GM23248 (cell line): Measurements from ENCODE around the gene DIDO1.

Source experiments
- EZH2 ChIP-seq: fragments of 200-600 bp; sonication (generic); IDR thresholded peaks from 2 replicates; pipeline ENCODE4 v1.6.1; 2018; ENCODE audit warnings: antibody characterized with exemption, mild to moderate bottlenecking; ENCODE audit not compliant: insufficient read depth, poor library complexity, severe bottlenecking
- EZH2phosphoT487 ChIP-seq: fragments of 200-600 bp; sonication (generic); IDR thresholded peaks from 2 replicates; pipeline ENCODE4 v1.6.1; 2018; ENCODE audit warnings: antibody characterized with exemption, moderate library complexity, mild to moderate bottlenecking, low read depth; ENCODE audit not compliant: insufficient read depth

DNA sequence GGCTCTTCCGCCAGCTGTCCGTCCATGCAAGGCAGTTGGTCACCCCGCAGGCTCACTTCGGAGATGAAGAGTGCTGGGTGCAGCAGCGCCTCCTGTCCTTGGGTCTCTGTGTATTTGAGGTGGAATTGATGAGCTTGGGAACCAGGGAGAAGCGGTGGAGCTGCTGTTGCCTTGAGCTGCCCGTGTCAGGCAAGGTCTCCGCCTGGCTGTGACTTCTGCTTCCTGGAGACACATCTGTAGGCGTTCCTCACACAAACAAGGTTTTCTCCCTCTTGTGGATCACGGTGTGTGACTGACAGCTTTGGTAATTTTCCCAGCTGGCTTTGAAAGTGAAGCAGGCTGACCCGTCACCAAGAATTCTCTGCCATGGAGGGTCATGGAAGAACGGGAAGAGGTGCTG, 23.7 kb upstream of the DIDO1 start:
- no peak for TF ChIP-seq EZH2
- TF ChIP-seq EZH2phosphoT487, result no peak
